Natural killer cell (primary cell): ENCODE measurements around the gene C1orf21. TPM values are rescaled to one million over a fixed set of nuclear protein-coding genes. Genes with fewer than 3 reads are reported as not detected.

ENCODE experiments used
- ATAC-seq, 3 donors: fragments of 150-1000 bp in 2 of 3; fragments of 200-7000 bp in 1 of 3; cut with Tn5 transposase; 1 replicate in 1 of 3; 2 replicates in 2 of 3; pipeline ENCODE4 v1.10.0; 2021; ENCODE audit warnings: mild to moderate bottlenecking in 2 of 3, moderate library complexity in 2 of 3
- DNase-seq, 2 donors: peaks; one replicate each; pipeline versions ENCODE4 v3.0.0 to v3.0.0-alpha.2; 2013 to 2021; ENCODE audit warnings: mixed read lengths in 1 of 2
- H3K27ac ChIP-seq: one replicate; pipeline ENCODE4 v1.5.1; 2013; ENCODE audit warnings: mild to moderate bottlenecking, low read length
- H3K27me3 ChIP-seq: one replicate; pipeline ENCODE4 v1.6.1; 2013; ENCODE audit warnings: low read length; ENCODE audit not compliant: control insufficient read depth, insufficient read depth
- H3K36me3 ChIP-seq: one replicate; pipeline ENCODE4 v1.6.1; 2013; ENCODE audit warnings: low read length; ENCODE audit not compliant: control insufficient read depth, insufficient read depth
- H3K4me1 ChIP-seq: one replicate; pipeline ENCODE4 v1.6.1; 2013; ENCODE audit warnings: low read length; ENCODE audit not compliant: control insufficient read depth, insufficient read depth
- H3K4me3 ChIP-seq: one replicate; pipeline ENCODE4 v1.5.1; 2013; ENCODE audit warnings: low read length
- H3K9me3 ChIP-seq: one replicate; pipeline ENCODE4 v1.6.1; 2013; ENCODE audit warnings: low read length; ENCODE audit not compliant: control insufficient read depth, insufficient read depth
- H3K27ac Mint-ChIP-seq, 2 donors: one replicate each; pipeline ENCODE4 v1.8.0; 2022; ENCODE audit warnings: mild to moderate bottlenecking in 2 of 2, mixed read lengths in 2 of 2, moderate library complexity in 1 of 2
- H3K27me3 Mint-ChIP-seq, 2 donors: one replicate each; pipeline ENCODE4 v1.8.0; 2022; ENCODE audit warnings: low read depth in 2 of 2, mixed read lengths in 2 of 2
- H3K36me3 Mint-ChIP-seq: one replicate; pipeline ENCODE4 v1.8.0; 2022; ENCODE audit warnings: mixed read lengths
- H3K4me1 Mint-ChIP-seq, 2 donors: one replicate each; pipeline ENCODE4 v1.8.0; 2022; ENCODE audit warnings: mixed read lengths in 2 of 2
- H3K4me3 Mint-ChIP-seq: one replicate; pipeline ENCODE4 v1.8.0; 2022; ENCODE audit warnings: mild to moderate bottlenecking, moderate library complexity, mixed read lengths
- H3K9me3 Mint-ChIP-seq, 2 donors: one replicate each; pipeline ENCODE4 v1.8.0; 2022; ENCODE audit warnings: mixed read lengths in 2 of 2
- WGBS: methylation state at CpG from one replicate; pipeline ENCODE4 v1.1.7; 2013; ENCODE audit warnings: missing lambda C conversion rate; ENCODE audit not compliant: insufficient coverage; 5-methylcytosine and 5-hydroxymethylcytosine counted together
- intact Hi-C: fragments of 100-400 bp; cut with micrococcal nuclease; formaldehyde crosslinking; loops from one replicate; pipeline ENCODE4 v1.14.2; 2022
- total RNA-seq, 4 donors: library from RNA; stranded (reverse); fragments of 120-200 nt in 1 of 4; gene quantifications; one replicate each; pipeline versions ENCODE4 v1.2.3 to v1.2.4, GENCODE V29; 2013 to 2022
- TF ChIP-seq, protein P1 (sequence below): fragments of 200-600 bp; IDR thresholded peaks from one replicate; pipeline ENCODE4 v1.8.0; 2022; ENCODE audit warnings: antibody characterized with exemption

Gene C1orf21
- total RNA-seq, 3 donors from 2014 or later (not counting 1 experiment from before 2014, with no cell fraction given): 84.3 to 111 (median 88.3) TPM

- Mint-ChIP-seq H3K4me3 (peak overlapping the region; percentile 89), H3K36me3 (no peaks in the 10 kb centered on the region), H3K27me3 (no peaks in the 10 kb centered on the region), H3K9me3 (no peaks in the 10 kb centered on the region), H3K27ac (peak overlapping the region; percentile 92 to 96), H3K4me1 (peaks cover 57 to 65% of the 10 kb centered on the region in 2 donors)
- peak; percentile 77 to 84 for DNase-seq
- Histone ChIP-seq H3K9me3 (no peaks in the 10 kb centered on the region), H3K4me3 (peak overlapping the region; percentile 84), H3K27ac (peak overlapping the region; percentile 93), H3K36me3 (no peaks in the 10 kb centered on the region), H3K4me1 (peaks cover 12% of the 10 kb centered on the region), H3K27me3 (no peaks in the 10 kb centered on the region)
- peak; percentile 57 to 82 (median 72) for ATAC-seq
- TF ChIP-seq, protein P1, sequence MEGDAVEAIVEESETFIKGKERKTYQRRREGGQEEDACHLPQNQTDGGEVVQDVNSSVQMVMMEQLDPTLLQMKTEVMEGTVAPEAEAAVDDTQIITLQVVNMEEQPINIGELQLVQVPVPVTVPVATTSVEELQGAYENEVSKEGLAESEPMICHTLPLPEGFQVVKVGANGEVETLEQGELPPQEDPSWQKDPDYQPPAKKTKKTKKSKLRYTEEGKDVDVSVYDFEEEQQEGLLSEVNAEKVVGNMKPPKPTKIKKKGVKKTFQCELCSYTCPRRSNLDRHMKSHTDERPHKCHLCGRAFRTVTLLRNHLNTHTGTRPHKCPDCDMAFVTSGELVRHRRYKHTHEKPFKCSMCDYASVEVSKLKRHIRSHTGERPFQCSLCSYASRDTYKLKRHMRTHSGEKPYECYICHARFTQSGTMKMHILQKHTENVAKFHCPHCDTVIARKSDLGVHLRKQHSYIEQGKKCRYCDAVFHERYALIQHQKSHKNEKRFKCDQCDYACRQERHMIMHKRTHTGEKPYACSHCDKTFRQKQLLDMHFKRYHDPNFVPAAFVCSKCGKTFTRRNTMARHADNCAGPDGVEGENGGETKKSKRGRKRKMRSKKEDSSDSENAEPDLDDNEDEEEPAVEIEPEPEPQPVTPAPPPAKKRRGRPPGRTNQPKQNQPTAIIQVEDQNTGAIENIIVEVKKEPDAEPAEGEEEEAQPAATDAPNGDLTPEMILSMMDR: no peak
- 0% methylated on average over 40 of the region's 43 CpGs for WGBS
- intact Hi-C loops: loop anchor here (1.0 to 10.0 kb wide), 7 partner anchors 65 to 1987 kb away; partner anchors contain the start of genes ODR4, TPR and TSEN15
These were observed 868 bp downstream of the C1orf21 start for GRCh38 chr1:184387476-184388318.

- H3K4me1 Mint-ChIP-seq: peaks cover 65 to 72% of the 10 kb centered on the region in 2 donors
- H3K4me3 Mint-ChIP-seq: peak overlapping the region; percentile 89
- Histone ChIP-seq H3K4me3 (peak overlapping the region; percentile 60), H3K4me1 (peaks cover 12% of the 10 kb centered on the region), H3K36me3 (no peaks in the 10 kb centered on the region), H3K27ac (peak overlapping the region; percentile 89), H3K9me3 (no peaks in the 10 kb centered on the region), H3K27me3 (no peaks in the 10 kb centered on the region)
- H3K9me3 Mint-ChIP-seq: no peaks in the 10 kb centered on the region
- H3K36me3 Mint-ChIP-seq: no peaks in the 10 kb centered on the region
- no peaks in the 10 kb centered on the region for H3K27me3 Mint-ChIP-seq
- intact Hi-C loops: loop anchor here (1.0 to 10.0 kb wide), 6 partner anchors 64 to 1986 kb away; partner anchors contain the start of genes ODR4, TPR and TSEN15
- TF ChIP-seq, protein P1: no peak
- DNase-seq (peak in 1 of 2 donors; percentile 37), ATAC-seq (peak in 1 of 3 donors; percentile 13)
- H3K27ac Mint-ChIP-seq: peak overlapping the region; percentile 92 to 96
- WGBS: 8% methylated on average over 6 of the region's 7 CpGs
These were observed 1.6 kb downstream of the C1orf21 start for GRCh38 chr1:184388319-184388889.

DNA sequence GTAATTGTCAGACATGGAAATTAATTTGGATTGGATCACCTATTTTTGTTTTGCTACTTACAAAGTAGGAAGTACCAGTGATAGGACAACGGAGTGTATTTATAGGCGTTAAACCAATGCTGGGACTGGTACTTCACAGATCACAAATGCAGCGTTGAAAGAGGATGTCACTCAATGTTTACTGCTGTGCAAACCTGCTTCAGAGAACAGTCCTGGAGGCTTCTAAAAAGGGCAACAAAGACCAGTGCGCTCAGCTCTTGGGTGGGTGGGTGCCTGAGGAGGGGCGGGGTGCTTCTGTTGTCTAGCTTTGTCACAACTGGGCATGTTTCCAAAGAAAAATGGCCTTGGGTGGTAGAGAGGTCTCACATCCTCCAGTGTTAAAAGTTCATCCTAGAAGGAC lies 2.1 kb downstream of the C1orf21 start:
- peak overlapping the region; percentile 92 to 96 for H3K27ac Mint-ChIP-seq
- H3K27me3 ChIP-seq: no peaks in the 10 kb centered on the region
- DNase-seq (peak in 1 of 2 donors; percentile 35), ATAC-seq (peak in 2 of 3 donors; percentile 16 to 28)
- H3K9me3 Mint-ChIP-seq: no peaks in the 10 kb centered on the region
- peak overlapping the region; percentile 89 for H3K4me3 Mint-ChIP-seq
- peaks cover 70 to 74% of the 10 kb centered on the region in 2 donors for H3K4me1 Mint-ChIP-seq
- H3K4me1 ChIP-seq: peaks cover 12% of the 10 kb centered on the region
- intact Hi-C loops: loop anchor here (1.0 to 10.0 kb wide), 6 partner anchors 63 to 1986 kb away; partner anchors contain the start of genes ODR4, TPR and TSEN15
- peak overlapping the region; percentile 60 for H3K4me3 ChIP-seq
- WGBS: 15% methylated on average over 5 of the region's 5 CpGs
- TF ChIP-seq, protein P1: no peak
- H3K27me3 Mint-ChIP-seq: no peaks in the 10 kb centered on the region
- H3K36me3 Mint-ChIP-seq: no peaks in the 10 kb centered on the region
- peak overlapping the region; percentile 89 for H3K27ac ChIP-seq
- H3K36me3 ChIP-seq: no peaks in the 10 kb centered on the region
- no peaks in the 10 kb centered on the region for H3K9me3 ChIP-seq
